Lung (tissue), 16 donors: ENCODE results near the gene POLR2I. TPM values are rescaled to one million over a fixed set of nuclear protein-coding genes. Genes with fewer than 3 reads are reported as not detected.
A peak's percentile ranks its signal among the peaks of the same experiment; 100 is the strongest.

Experiments used
- ATAC-seq: fragments of 200-7000 bp; cut with Tn5 transposase; one replicate; pipeline ENCODE4 v1.9.1; 2020; ENCODE audit warnings: moderate number of reproducible peaks; ENCODE audit not compliant: insufficient read depth, low FRiP score
- DNase-seq, 3 donors: peaks; one replicate each; pipeline ENCODE4 v3.0.0-alpha.2; 2013 to 2017
- H3K27ac ChIP-seq, 2 donors: one replicate each; pipeline ENCODE4 v1.5.1; 2013; ENCODE audit warnings: mild to moderate bottlenecking in 2 of 2, moderate library complexity in 2 of 2, control low read depth in 1 of 2, inconsistent platforms in 1 of 2, low read depth in 1 of 2, low read length in 1 of 2
- H3K27me3 ChIP-seq, 3 donors: one replicate each; pipeline ENCODE4 v1.5.1; 2013; ENCODE audit warnings: low read length in 2 of 3; ENCODE audit not compliant: control insufficient read depth in 3 of 3, insufficient read depth in 3 of 3
- H3K36me3 ChIP-seq, 4 donors: one replicate each; pipeline ENCODE4 v1.5.1; 2013; ENCODE audit warnings: low read length in 4 of 4, mild to moderate bottlenecking in 1 of 4, moderate library complexity in 1 of 4; ENCODE audit not compliant: control insufficient read depth in 4 of 4, insufficient read depth in 4 of 4
- H3K4me1 ChIP-seq, 5 donors: one replicate each; pipeline ENCODE4 v1.5.1; 2013; ENCODE audit warnings: low read length in 5 of 5, mild to moderate bottlenecking in 2 of 5, moderate library complexity in 1 of 5; ENCODE audit not compliant: control insufficient read depth in 5 of 5, insufficient read depth in 5 of 5
- H3K4me3 ChIP-seq: one replicate; pipeline ENCODE4 v1.5.1; 2013; ENCODE audit warnings: mild to moderate bottlenecking, control low read depth, moderate library complexity
- H3K9ac ChIP-seq, 2 donors: one replicate each; pipeline ENCODE4 v1.5.1; 2013; ENCODE audit warnings: low read length in 2 of 2, control low read depth in 1 of 2; ENCODE audit not compliant: insufficient read depth in 1 of 2
- H3K9me3 ChIP-seq, 4 donors: one replicate each; pipeline ENCODE4 v1.5.1; 2013; ENCODE audit warnings: low read length in 3 of 4, mild to moderate bottlenecking in 1 of 4, moderate library complexity in 1 of 4; ENCODE audit not compliant: control insufficient read depth in 4 of 4, insufficient read depth in 3 of 4
- CTCF ChIP-seq: IDR thresholded peaks from 2 replicates; pipeline ENCODE4 v1.5.1; 2012; ENCODE audit warnings: mild to moderate bottlenecking; ENCODE audit errors: control extremely low read depth, extremely low read depth
- WGBS, 2 donors: extraction: QIAGEN DNeasy Blood & Tissue Kit; methylation state at CpG; one replicate each; pipeline ENCODE4 v1.1.7; 2013; 5-methylcytosine and 5-hydroxymethylcytosine counted together
- long read RNA-seq, 5 donors: transcript quantifications; one replicate each; lab custom pipeline, GENCODE V29; 2026
- polyA plus RNA-seq, 2 donors: library from polyadenylated mRNA; stranded (reverse); fragments of 200-250 nt; gene quantifications; one replicate each; pipeline ENCODE4 v1.2.1, GENCODE V29; 2013
- total RNA-seq, 2 donors: library from RNA; depleted of rRNA in 1 of 2; stranded (reverse); fragments of >200 nt in 1 of 2; gene quantifications; one replicate each; pipeline ENCODE4 v1.2.1, GENCODE V29; 2014 to 2021
- donor health status: control.
- donor health status: control.
- donor health status: Bipolar disorder and iron deficiency.
- donor health status: healthy.
- donor health status: DM: yes; HTN: yes; CAD: no.

The POLR2I gene
- total RNA-seq (100 to 1,000 TPM in 1 of 2 donors, 10 to 100 TPM in 1; 83.1 to 101 TPM), polyA plus RNA-seq (10 to 100 TPM; 65.1 to 96.6 TPM)
- long read RNA-seq, donor 1, transcript POLR2I-206 (5 exons, 542 nt), result minor isoform, 8 of 251 reads
- long read RNA-seq, donor 1, transcript POLR2I-201 (6 exons, 913 nt), result major isoform, 40 of 251 reads
- long read RNA-seq, donor 1, partial matches to known transcripts, result 203 of 251 reads
- long read RNA-seq, donor 1, other reads (novel, unspliced or antisense), result 0 of 251 reads
- long read RNA-seq, donor 2, transcript POLR2I-201 (6 exons, 913 nt), result major isoform, 25 of 38 reads
- long read RNA-seq, donor 2, transcript POLR2I-206 (5 exons, 542 nt), result minor isoform, 9 of 38 reads
- long read RNA-seq, donor 2, partial matches to known transcripts, result 0 of 38 reads
- long read RNA-seq, donor 2, other reads (novel, unspliced or antisense), result 0 of 38 reads
- long read RNA-seq, donor 3, transcript POLR2I-206 (5 exons, 542 nt), result minor isoform, 7 of 44 reads
- long read RNA-seq, donor 3, transcript POLR2I-201 (6 exons, 913 nt), result major isoform, 29 of 44 reads
- long read RNA-seq, donor 3, partial matches to known transcripts, result 5 of 44 reads
- long read RNA-seq, donor 3, other reads (novel, unspliced or antisense), result 0 of 44 reads
- long read RNA-seq, donor 4, transcript POLR2I-201 (6 exons, 913 nt), result major isoform, 20 of 25 reads
- long read RNA-seq, donor 4, partial matches to known transcripts, result 0 of 25 reads
- long read RNA-seq, donor 4, other reads (novel, unspliced or antisense), result 0 of 25 reads
- long read RNA-seq, donor 5, transcript POLR2I-206 (5 exons, 542 nt), result minor isoform, 13 of 92 reads
- long read RNA-seq, donor 5, transcript POLR2I-201 (6 exons, 913 nt), result major isoform, 73 of 92 reads
- long read RNA-seq, donor 5, partial matches to known transcripts, result 0 of 92 reads
- long read RNA-seq, donor 5, other reads (novel, unspliced or antisense), result 0 of 92 reads

GRCh38 chr19:36114721-36115452 is at the start of gene POLR2I:
Gene POLR2I, minus strand, starts transcription at chr19:36114875. Its CDS starts 19 bp downstream, at chr19:36114856.
- no peak for TF ChIP-seq CTCF
- DNase-seq (peak; percentile 100), ATAC-seq (peak; percentile 94)
- H3K27ac ChIP-seq, result peak within 1 kb of the TSS; percentile 85 to 86
- peak within 1 kb of the TSS; percentile 90 for H3K4me3 ChIP-seq
- H3K36me3 ChIP-seq, result peaks cover 0 to 28% (median 15%) of the 10 kb centered on the region in 4 donors
- peaks cover 0 to 14% (median 0%) of the 10 kb centered on the region in 5 donors for H3K4me1 ChIP-seq
- 0% methylated on average over 59 to 60 of the region's 60 CpGs for WGBS, 2 donors
- peak within 1 kb of the TSS; percentile 79 to 85 for H3K9ac ChIP-seq
- H3K27me3 ChIP-seq, result no peaks in the 10 kb centered on the region
- no peaks in the 10 kb centered on the region for H3K9me3 ChIP-seq

- no peaks in the 10 kb centered on the region for H3K9me3 ChIP-seq
- H3K36me3 ChIP-seq, result peaks cover 0 to 4% (median 4%) of the 10 kb centered on the region in 4 donors
- H3K9ac ChIP-seq, result no peak overlapping the region
- TF ChIP-seq CTCF, result no peak
- H3K27ac ChIP-seq, result no peak overlapping the region
- ATAC-seq (no peak), DNase-seq (no peak)
- no peak overlapping the region for H3K4me3 ChIP-seq
- H3K4me1 ChIP-seq, result peaks cover 0 to 6% (median 0%) of the 10 kb centered on the region in 5 donors
- no peaks in the 10 kb centered on the region for H3K27me3 ChIP-seq
- WGBS, 2 donors, result 93 to 99% methylated on average over 12 of the region's 12 CpGs
These were observed 49.1 kb upstream of the POLR2I start for GRCh38 chr19:36163813-36164212.

- Histone ChIP-seq H3K27me3 (no peaks in the 10 kb centered on the region), H3K27ac (peak overlapping the region in 1 of 2 donors; percentile 64), H3K9ac (no peak overlapping the region), H3K4me3 (no peak overlapping the region), H3K9me3 (no peaks in the 10 kb centered on the region), H3K4me1 (peaks cover 0 to 5% (median 0%) of the 10 kb centered on the region in 5 donors), H3K36me3 (peaks cover 0 to 4% (median 4%) of the 10 kb centered on the region in 4 donors)
- TF ChIP-seq CTCF, result no peak
- 84% methylated on average over 7 of the region's 7 CpGs for WGBS, 2 donors
- DNase-seq (no peak), ATAC-seq (no peak)
These were observed 46.3 kb upstream of the POLR2I start for GRCh38 chr19:36160821-36161596.
